CD4-positive, alpha-beta T cell treated with Interleukin-17A for 1 hour (primary cell): ENCODE results near the gene C15orf39.

Experiments
- DNase-seq: peaks from one replicate; pipeline ENCODE4 v3.0.0-alpha.2; 2020

Gene C15orf39

GRCh38 chr15:75198560-75199356, 2.9 kb upstream of the C15orf39 start:
- DNase-seq: peak; percentile 59

- DNase-seq: no peak
Observed at GRCh38 chr15:75199357-75199940, 2.2 kb upstream of the C15orf39 start.

- no peak for DNase-seq
Observed at GRCh38 chr15:75200391-75200764, 1.3 kb upstream of the C15orf39 start.

- DNase-seq: peak; percentile 32
Observed at GRCh38 chr15:75200765-75201615, 692 bp upstream of the C15orf39 start.

GRCh38 chr15:75202251-75203016, 752 bp downstream of the C15orf39 start:
- peak; percentile 83 for DNase-seq

GRCh38 chr15:75203017-75203907, 1.6 kb downstream of the C15orf39 start:
- no peak for DNase-seq

- DNase-seq: no peak
Observed at GRCh38 chr15:75203908-75204263, 2.2 kb downstream of the C15orf39 start.

- peak; percentile 88 for DNase-seq
Observed at GRCh38 chr15:75204340-75205063, 2.8 kb downstream of the C15orf39 start.

GRCh38 chr15:75205064-75205395, 3.3 kb downstream of the C15orf39 start:
- DNase-seq: no peak

GRCh38 chr15:75206006-75206405, 4.3 kb downstream of the C15orf39 start:
- DNase-seq: no peak

- DNase-seq: no peak
Observed at GRCh38 chr15:75206803-75207617, 5.3 kb downstream of the C15orf39 start.

GRCh38 chr15:75207618-75208500, 6.2 kb downstream of the C15orf39 start:
- no peak for DNase-seq

GRCh38 chr15:75208501-75209288, 7.0 kb downstream of the C15orf39 start:
- no peak for DNase-seq

- no peak for DNase-seq
Observed at GRCh38 chr15:75209289-75209676, 7.6 kb downstream of the C15orf39 start.

GRCh38 chr15:75210811-75211230, 9.1 kb downstream of the C15orf39 start:
- no peak for DNase-seq

- no peak for DNase-seq
Observed at GRCh38 chr15:75211436-75212199, 9.9 kb downstream of the C15orf39 start.

GRCh38 chr15:75212200-75212858, 10.6 kb downstream of the C15orf39 start:
- no peak for DNase-seq
